WTC11 (cell line): ENCODE results near the gene POMT1.

Source experiments
- CTCF ChIP-seq: fragments of 200-600 bp; IDR thresholded peaks from 2 replicates; pipeline ENCODE4 v1.8.0; 2022; ENCODE audit warnings: antibody characterized with exemption
- HMGA2 ChIP-seq: fragments of 250-450 bp; sonication (Bioruptor Pico); IDR thresholded peaks from 2 replicates; pipeline ENCODE4 v1.4.0; 2021; ENCODE audit warnings: mild to moderate bottlenecking, moderate library complexity

GRCh38 chr9:131565369-131565768, 62.7 kb downstream of the POMT1 start:
- TF ChIP-seq HMGA2 (CRISPR knock-in tag) (no peak), CTCF (no peak)
